H9 (cell line): ENCODE data around the gene NECTIN4. TPM values are rescaled to one million over a fixed set of nuclear protein-coding genes. Genes with fewer than 3 reads are reported as not detected.
"Not testable (repeated sequence)": the region's sequence is repeated elsewhere in the genome, so short reads cannot be mapped to it uniquely, and the experiment has no call there.

Experiments used
- DNase-seq: peaks from one replicate; pipeline ENCODE4 v3.0.0-alpha.2; 2017
- H2AFZ ChIP-seq: one replicate; pipeline ENCODE4 v1.6.1; 2013; ENCODE audit warnings: mild to moderate bottlenecking, low read length, control low read depth, moderate library complexity
- H2AK5ac ChIP-seq: 2 replicates; pipeline ENCODE4 v1.6.1; 2013; ENCODE audit warnings: low read length, control low read depth, mixed read lengths; ENCODE audit not compliant: insufficient read length
- H2BK120ac ChIP-seq: one replicate; pipeline ENCODE4 v1.6.1; 2013; ENCODE audit warnings: low read depth, mild to moderate bottlenecking, low read length, control low read depth, inconsistent platforms; ENCODE audit not compliant: poor library complexity, severe bottlenecking
- H2BK12ac ChIP-seq: 2 replicates; pipeline ENCODE4 v1.6.1; 2013; ENCODE audit warnings: low read length, control low read depth, mixed read lengths, low read depth; ENCODE audit not compliant: insufficient read length
- H2BK15ac ChIP-seq: 2 replicates; pipeline ENCODE4 v1.6.1; 2013; ENCODE audit warnings: low read depth, low read length, control low read depth
- H2BK20ac ChIP-seq: one replicate; pipeline ENCODE4 v1.6.1; 2013; ENCODE audit warnings: low read depth, mild to moderate bottlenecking, low read length, control low read depth, inconsistent platforms; ENCODE audit not compliant: poor library complexity, severe bottlenecking
- H2BK5ac ChIP-seq: 2 replicates; pipeline ENCODE4 v1.6.1; 2013; ENCODE audit warnings: low read length, control low read depth, mixed read lengths; ENCODE audit not compliant: insufficient read length
- H3K14ac ChIP-seq: 2 replicates; pipeline ENCODE4 v1.6.1; 2013; ENCODE audit warnings: low read length, control low read depth; ENCODE audit not compliant: insufficient read depth
- H3K18ac ChIP-seq: 2 replicates; pipeline ENCODE4 v1.6.1; 2013; ENCODE audit warnings: low read depth, mild to moderate bottlenecking, mixed read lengths, low read length, control low read depth; ENCODE audit not compliant: insufficient read length
- H3K23ac ChIP-seq: 2 replicates; pipeline ENCODE4 v1.6.1; 2013; ENCODE audit warnings: low read length, control low read depth, mixed read lengths, low read depth; ENCODE audit not compliant: insufficient read length
- H3K23me2 ChIP-seq: 2 replicates; pipeline ENCODE4 v1.6.1; 2013; ENCODE audit warnings: low read depth, mild to moderate bottlenecking, mixed read lengths, low read length, control low read depth; ENCODE audit not compliant: insufficient read length, poor library complexity, severe bottlenecking
- H3K27ac ChIP-seq: 2 replicates; pipeline ENCODE4 v1.5.1; 2013; ENCODE audit warnings: low read length, control low read depth, mixed read lengths, low read depth; ENCODE audit not compliant: insufficient read length
- H3K27me3 ChIP-seq: 2 replicates; pipeline ENCODE4 v1.6.1; 2013; ENCODE audit warnings: low read length, control low read depth, inconsistent platforms; ENCODE audit not compliant: insufficient read depth
- H3K4ac ChIP-seq: 2 replicates; pipeline ENCODE4 v1.6.1; 2013; ENCODE audit warnings: low read depth, mild to moderate bottlenecking, control low read depth, inconsistent platforms, low read length, moderate library complexity
- H3K4me1 ChIP-seq: 2 replicates; pipeline ENCODE4 v1.6.1; 2013; ENCODE audit warnings: low read length, control low read depth, inconsistent platforms; ENCODE audit not compliant: insufficient read depth
- H3K4me2 ChIP-seq: 2 replicates; pipeline ENCODE4 v1.6.1; 2013; ENCODE audit warnings: low read length, control low read depth, mixed read lengths; ENCODE audit not compliant: insufficient read length, insufficient read depth
- H3K56ac ChIP-seq: 2 replicates; pipeline ENCODE4 v1.6.1; 2013; ENCODE audit warnings: low read depth, mild to moderate bottlenecking, mixed read lengths, low read length, control low read depth; ENCODE audit not compliant: insufficient read length
- H3K79me1 ChIP-seq: 2 replicates; pipeline ENCODE4 v1.6.1; 2013; ENCODE audit warnings: low read depth, mild to moderate bottlenecking, moderate library complexity, low read length, control low read depth, inconsistent platforms; ENCODE audit not compliant: insufficient read depth, poor library complexity, severe bottlenecking
- H3K79me2 ChIP-seq: 2 replicates; pipeline ENCODE4 v1.6.1; 2013; ENCODE audit warnings: low read length, control low read depth, inconsistent platforms; ENCODE audit not compliant: insufficient read depth
- H3K9ac ChIP-seq: 2 replicates; pipeline ENCODE4 v1.6.1; 2013; ENCODE audit warnings: low read length, control low read depth, mixed read lengths; ENCODE audit not compliant: insufficient read length; ENCODE audit errors: extremely low read depth
- H3K9me3 ChIP-seq: one replicate; pipeline ENCODE4 v1.6.1; 2013; ENCODE audit warnings: low read depth, low read length, inconsistent platforms; ENCODE audit not compliant: control insufficient read depth
- H3T11ph ChIP-seq: one replicate; pipeline ENCODE4 v1.6.1; 2013; ENCODE audit warnings: mild to moderate bottlenecking, low read length, control low read depth, inconsistent platforms
- H4K20me1 ChIP-seq: one replicate; pipeline ENCODE4 v1.6.1; 2013; ENCODE audit not compliant: control insufficient read depth, insufficient read length, insufficient read depth
- H4K5ac ChIP-seq: 2 replicates; pipeline ENCODE4 v1.6.1; 2013; ENCODE audit warnings: low read depth, mild to moderate bottlenecking, mixed read lengths, low read length, control low read depth; ENCODE audit not compliant: insufficient read length
- H4K8ac ChIP-seq: replicated peaks from 2 replicates; pipeline ENCODE4 v1.6.1; 2013; ENCODE audit warnings: low read length, control low read depth, mixed read lengths, low read depth; ENCODE audit not compliant: insufficient read length
- H4K91ac ChIP-seq: 2 replicates; pipeline ENCODE4 v1.6.1; 2013; ENCODE audit warnings: low read depth, mild to moderate bottlenecking, moderate library complexity, mixed read lengths, low read length, control low read depth; ENCODE audit not compliant: insufficient read length
- H3K27ac Mint-ChIP-seq, 3 experiments: 2 replicates in 2 of 3; 3 replicates in 1 of 3; pipeline ENCODE4 v1.8.0; 2020 to 2021; ENCODE audit warnings: mixed read lengths in 3 of 3, mild to moderate bottlenecking in 1 of 3, moderate library complexity in 1 of 3
- H3K27me3 Mint-ChIP-seq: 2 replicates; pipeline ENCODE4 v1.8.0; 2021; ENCODE audit warnings: low read depth, mild to moderate bottlenecking, moderate library complexity, mixed read lengths
- H3K36me3 Mint-ChIP-seq, 3 experiments: 2 replicates in 2 of 3; 3 replicates in 1 of 3; pipeline ENCODE4 v1.8.0; 2020 to 2021; ENCODE audit warnings: low read depth in 3 of 3, mixed read lengths in 3 of 3; ENCODE audit not compliant: insufficient read depth in 1 of 3
- H3K4me1 Mint-ChIP-seq, 2 experiments: 2 replicates each; pipeline ENCODE4 v1.8.0; 2020; ENCODE audit warnings: mixed read lengths in 2 of 2
- H3K4me3 Mint-ChIP-seq, 2 experiments: 2 replicates in 1 of 2; 3 replicates in 1 of 2; pipeline ENCODE4 v1.8.0; 2020 to 2021; ENCODE audit warnings: mild to moderate bottlenecking in 2 of 2, mixed read lengths in 2 of 2, moderate library complexity in 1 of 2
- H3K9me3 Mint-ChIP-seq, 2 experiments: 2 replicates in 1 of 2; 3 replicates in 1 of 2; pipeline ENCODE4 v1.8.0; 2020; ENCODE audit warnings: mild to moderate bottlenecking in 2 of 2, mixed read lengths in 2 of 2, moderate library complexity in 1 of 2
- WGBS: extraction: QIAGEN DNeasy Blood & Tissue Kit; methylation state at CpG from one replicate; pipeline ENCODE4 v1.1.7; 2013; ENCODE audit warnings: missing lambda C conversion rate, low lambda C conversion rate, mixed read lengths; ENCODE audit not compliant: insufficient read length; ENCODE audit errors: extremely low coverage; 5-methylcytosine and 5-hydroxymethylcytosine counted together
- total RNA-seq: library from RNA; stranded (reverse); gene quantifications from 2 replicates; pipeline ENCODE4 v1.2.1, GENCODE V29; 2021

Gene NECTIN4
- total RNA-seq, 1 experiment from 2014 or later = 0.33 TPM

- not testable (repeated sequence) for H2BK15ac ChIP-seq, H4K91ac ChIP-seq, H2BK5ac ChIP-seq, H4K5ac ChIP-seq, H3K56ac ChIP-seq, H3K14ac ChIP-seq, H3K23me2 ChIP-seq, H3K4ac ChIP-seq, H3K18ac ChIP-seq, H4K20me1 ChIP-seq, H3T11ph ChIP-seq, H3K4me3 Mint-ChIP-seq, H3K79me2 ChIP-seq, DNase-seq, H3K4me2 ChIP-seq, H4K8ac ChIP-seq, H3K27me3 ChIP-seq, H3K9me3 ChIP-seq, H3K4me1 ChIP-seq, H3K27me3 Mint-ChIP-seq, H2BK120ac ChIP-seq, H2AFZ ChIP-seq, H3K79me1 ChIP-seq, H3K9ac ChIP-seq, H3K23ac ChIP-seq, H2AK5ac ChIP-seq, H3K27ac ChIP-seq, H2BK12ac ChIP-seq, H2BK20ac ChIP-seq
- no CpG with 5 or more reads among the region's 1 CpG for WGBS
- Mint-ChIP-seq H3K36me3 (peaks cover 6 to 21% (median 15%) of the 10 kb centered on the region in 3 experiments; a peak in 6 of 7 replicates), H3K27ac (0 out of 7 replicates have a peak overlapping the region, but pooled peaks of 1 of the 3 experiments have one; percentile 28), H3K9me3 (peaks cover 14 to 15% of the 10 kb centered on the region in 2 experiments; a peak in 4 of 5 replicates), H3K4me1 (peaks cover 7 to 13% of the 10 kb centered on the region in 2 experiments)
Observed at GRCh38 chr1:161026954-161027353, 62.4 kb downstream of the NECTIN4 start.

GRCh38 chr1:161022432-161022831 is 66.9 kb downstream of the NECTIN4 start:
- not testable (repeated sequence) for H2BK5ac ChIP-seq, H3K27ac ChIP-seq, H3K4me2 ChIP-seq, H3K27me3 Mint-ChIP-seq, H3K9me3 ChIP-seq, H3K27me3 ChIP-seq, H3K9me3 Mint-ChIP-seq, H3T11ph ChIP-seq, H3K23me2 ChIP-seq, H2AK5ac ChIP-seq, DNase-seq, H3K4me1 ChIP-seq, H3K14ac ChIP-seq, H2BK12ac ChIP-seq, H4K5ac ChIP-seq, H4K91ac ChIP-seq, H2AFZ ChIP-seq, H4K20me1 ChIP-seq, H3K79me1 ChIP-seq, H3K18ac ChIP-seq, H2BK120ac ChIP-seq, H3K23ac ChIP-seq, H2BK20ac ChIP-seq, H3K4ac ChIP-seq, H3K36me3 Mint-ChIP-seq, H4K8ac ChIP-seq, H2BK15ac ChIP-seq, H3K9ac ChIP-seq, H3K56ac ChIP-seq
- Mint-ChIP-seq H3K27ac (peak overlapping the region in 2 of 3 experiments; percentile 70 to 79; a peak in 2 of 7 replicates), H3K4me1 (peaks cover 38 to 48% of the 10 kb centered on the region in 2 experiments), H3K4me3 (peak overlapping the region; percentile 44 to 87)
- peaks cover 29% of the 10 kb centered on the region for H3K79me2 ChIP-seq
- whole genome bisulfite sequencing = no CpG with 5 or more reads among the region's 12 CpGs
